GM23338 (cell line): ENCODE measurements around the gene TNFRSF8. TPM values are rescaled to one million over a fixed set of nuclear protein-coding genes. Genes with fewer than 3 reads are reported as not detected.

Source experiments
- ATAC-seq: fragments of 200-7000 bp; cut with Tn5 transposase; 3 replicates; pipeline ENCODE4 v1.9.1; 2020
- DNase-seq: peaks from one replicate; pipeline ENCODE4 v3.0.0-alpha.2; 2015; ENCODE audit warnings: low spot score
- H2AFZ ChIP-seq: fragments of 200-600 bp; sonication (generic); 2 replicates; pipeline ENCODE4 v1.8.0; 2016; ENCODE audit warnings: antibody characterized with exemption, mild to moderate bottlenecking, moderate library complexity
- H3F3A ChIP-seq: fragments of 200-600 bp; sonication (generic); replicated peaks from 2 replicates; pipeline ENCODE4 v1.8.0; 2017; ENCODE audit warnings: antibody characterized with exemption, mixed run types, low read depth
- H3K27ac ChIP-seq: fragments of 200-600 bp; sonication (generic); 2 replicates; pipeline ENCODE4 v1.6.1; 2016; ENCODE audit warnings: low read depth
- H3K27me3 ChIP-seq: fragments of 200-600 bp; sonication (generic); 2 replicates; pipeline ENCODE4 v1.8.0; 2016; ENCODE audit warnings: mild to moderate bottlenecking, mixed run types, moderate library complexity; ENCODE audit not compliant: insufficient read depth
- H3K36me3 ChIP-seq: fragments of 200-600 bp; sonication (generic); 2 replicates; pipeline ENCODE4 v1.8.0; 2016; ENCODE audit warnings: mild to moderate bottlenecking; ENCODE audit not compliant: insufficient read depth
- H3K4me1 ChIP-seq: fragments of 200-600 bp; sonication (generic); 2 replicates; pipeline ENCODE4 v1.8.0; 2016; ENCODE audit warnings: mild to moderate bottlenecking, moderate library complexity; ENCODE audit not compliant: insufficient read depth
- H3K4me2 ChIP-seq: fragments of 200-600 bp; sonication (generic); 2 replicates; pipeline ENCODE4 v1.7.1; 2017; ENCODE audit warnings: mixed run types
- H3K4me3 ChIP-seq: fragments of 200-600 bp; sonication (generic); 2 replicates; pipeline ENCODE4 v1.6.1; 2016; ENCODE audit warnings: mixed run types
- H3K79me2 ChIP-seq: fragments of 200-600 bp; sonication (generic); replicated peaks from 2 replicates; pipeline ENCODE4 v1.8.0; 2017; ENCODE audit warnings: mild to moderate bottlenecking; ENCODE audit not compliant: insufficient read depth
- H3K9me2 ChIP-seq: fragments of 200-600 bp; sonication (generic); 2 replicates; pipeline ENCODE4 v1.8.0; 2017; ENCODE audit not compliant: insufficient read depth
- H4K20me1 ChIP-seq: fragments of 200-600 bp; sonication (generic); replicated peaks from 2 replicates; pipeline ENCODE4 v1.8.0; 2017; ENCODE audit warnings: mild to moderate bottlenecking; ENCODE audit not compliant: insufficient read depth
- H3K27ac Mint-ChIP-seq: 2 replicates; pipeline ENCODE4 v1.8.0; 2020; ENCODE audit warnings: inconsistent platforms, mild to moderate bottlenecking, moderate library complexity, mixed read lengths
- H3K27me3 Mint-ChIP-seq: 3 replicates; pipeline ENCODE4 v1.8.0; 2022; ENCODE audit warnings: low read depth, mild to moderate bottlenecking, moderate library complexity, mixed read lengths, inconsistent platforms; ENCODE audit not compliant: insufficient read depth, poor library complexity
- H3K36me3 Mint-ChIP-seq: 3 replicates; pipeline ENCODE4 v1.8.0; 2021; ENCODE audit warnings: low read depth, mild to moderate bottlenecking, inconsistent platforms, moderate library complexity, mixed read lengths
- H3K4me1 Mint-ChIP-seq: 3 replicates; pipeline ENCODE4 v1.8.0; 2020; ENCODE audit warnings: mild to moderate bottlenecking, inconsistent platforms, mixed read lengths
- H3K4me3 Mint-ChIP-seq: 3 replicates; pipeline ENCODE4 v1.8.0; 2021; ENCODE audit warnings: moderate library complexity, mild to moderate bottlenecking, inconsistent platforms, mixed read lengths
- H3K9me3 Mint-ChIP-seq: 3 replicates; pipeline ENCODE4 v1.8.0; 2020; ENCODE audit warnings: moderate library complexity, mild to moderate bottlenecking, inconsistent platforms, mixed read lengths
- CREB1 ChIP-seq: fragments of 250-450 bp; sonication (Bioruptor Pico); IDR thresholded peaks from 2 replicates; pipeline ENCODE4 v1.5.0; 2020; ENCODE audit warnings: low read depth, mild to moderate bottlenecking, moderate library complexity
- ETS1 ChIP-seq: IDR thresholded peaks from 2 replicates; pipeline ENCODE4 v1.6.1; 2016; ENCODE audit warnings: antibody characterized with exemption
- EZH2 ChIP-seq: fragments of 200-600 bp; sonication (generic); IDR thresholded peaks from one replicate; pipeline ENCODE4 v1.8.0; 2017; ENCODE audit warnings: antibody characterized with exemption, mild to moderate bottlenecking, low read depth; ENCODE audit not compliant: unreplicated experiment
- EZH2phosphoT487 ChIP-seq: fragments of 200-600 bp; sonication (generic); IDR thresholded peaks from one replicate; pipeline ENCODE4 v1.8.1; 2018; ENCODE audit warnings: antibody characterized with exemption; ENCODE audit not compliant: unreplicated experiment
- JUNB ChIP-seq: IDR thresholded peaks from one replicate; pipeline ENCODE4 v1.6.1; 2016; ENCODE audit warnings: antibody characterized with exemption; ENCODE audit not compliant: unreplicated experiment
- POLR2AphosphoS5 ChIP-seq: IDR thresholded peaks from 2 replicates; pipeline ENCODE4 v1.6.1; 2016; ENCODE audit warnings: antibody characterized with exemption, low read depth
- REST ChIP-seq: IDR thresholded peaks from one replicate; pipeline ENCODE4 v1.6.1; 2018; ENCODE audit warnings: antibody characterized with exemption; ENCODE audit not compliant: unreplicated experiment
- STAT1 ChIP-seq: IDR thresholded peaks from one replicate; pipeline ENCODE4 v1.6.1; 2016; ENCODE audit warnings: antibody characterized with exemption; ENCODE audit not compliant: unreplicated experiment
- ZNF114 ChIP-seq: fragments of 250-450 bp; sonication (Bioruptor Pico); IDR thresholded peaks from 2 replicates; pipeline ENCODE4 v1.5.0; 2020; ENCODE audit warnings: mild to moderate bottlenecking, moderate library complexity
- ZNF331 ChIP-seq: fragments of 250-450 bp; sonication (Bioruptor Pico); IDR thresholded peaks from 2 replicates; pipeline ENCODE4 v1.5.0; 2020; ENCODE audit warnings: low read depth, mild to moderate bottlenecking, moderate library complexity
- polyA plus RNA-seq: library from polyadenylated mRNA; unstranded; fragments of >200 nt; fragmentation: Nextera tagmentation; extraction: Ambion mirVana; gene quantifications from 2 replicates; pipeline ENCODE4 v1.2.1, GENCODE V29; 2016
- total RNA-seq: library from RNA; depleted of rRNA; stranded (reverse); fragments of >200 nt; shearing (Covaris generic); gene quantifications from 2 replicates; pipeline ENCODE4 v1.2.3, GENCODE V29; 2014
- TF ChIP-seq, protein P1 (sequence below), 2 experiments: fragments of 200-600 bp in 1 of 2; sonication (generic) in 1 of 2; conservative IDR thresholded peaks; 2 replicates each; pipeline versions ENCODE4 v1.5.1 to v1.6.1; 2016 to 2017; ENCODE audit warnings: antibody characterized with exemption in 2 of 2, low read depth in 2 of 2, mild to moderate bottlenecking in 2 of 2, moderate library complexity in 1 of 2

The TNFRSF8 gene
- total and polyA plus RNA-seq, 2 experiments from 2014 or later: 11.7 to 28.2 TPM

DNA sequence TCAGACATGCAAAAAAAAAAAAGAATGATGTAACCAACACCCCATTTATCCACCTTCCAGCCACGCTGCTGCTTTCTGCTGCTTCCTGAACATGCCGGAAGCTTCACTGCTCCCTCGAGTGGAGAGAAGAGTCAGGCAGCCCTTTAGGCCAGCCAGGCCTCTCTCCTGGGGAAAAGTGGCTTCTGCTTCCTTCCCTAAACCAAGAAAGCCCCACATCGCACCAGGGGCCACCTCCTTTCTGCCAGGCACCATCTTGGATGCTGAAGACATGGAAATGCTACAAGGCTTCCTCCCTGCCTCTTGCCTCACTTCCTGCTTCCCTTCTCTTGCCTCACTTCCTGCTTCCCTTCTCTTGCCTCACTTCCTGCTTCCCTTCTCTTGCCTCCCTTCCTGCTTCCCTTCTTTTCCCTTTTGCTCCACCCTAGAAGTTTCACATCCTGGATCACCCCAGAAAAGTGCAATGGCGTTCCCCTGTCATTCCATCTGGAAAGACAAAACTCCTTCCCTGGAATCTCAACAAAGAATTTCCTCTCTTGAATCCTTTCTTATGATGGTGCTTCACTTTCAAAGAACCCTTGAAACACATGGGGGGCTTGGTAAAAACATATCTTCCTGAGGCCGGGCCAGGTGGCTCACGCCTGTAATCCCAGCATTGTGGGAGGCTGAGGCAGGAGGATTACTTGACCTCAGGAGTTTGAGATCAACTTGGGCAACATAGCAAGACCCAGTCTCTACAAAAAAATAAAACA lies 18.7 kb downstream of the TNFRSF8 start (continued):
- TF ChIP-seq, protein P1, sequence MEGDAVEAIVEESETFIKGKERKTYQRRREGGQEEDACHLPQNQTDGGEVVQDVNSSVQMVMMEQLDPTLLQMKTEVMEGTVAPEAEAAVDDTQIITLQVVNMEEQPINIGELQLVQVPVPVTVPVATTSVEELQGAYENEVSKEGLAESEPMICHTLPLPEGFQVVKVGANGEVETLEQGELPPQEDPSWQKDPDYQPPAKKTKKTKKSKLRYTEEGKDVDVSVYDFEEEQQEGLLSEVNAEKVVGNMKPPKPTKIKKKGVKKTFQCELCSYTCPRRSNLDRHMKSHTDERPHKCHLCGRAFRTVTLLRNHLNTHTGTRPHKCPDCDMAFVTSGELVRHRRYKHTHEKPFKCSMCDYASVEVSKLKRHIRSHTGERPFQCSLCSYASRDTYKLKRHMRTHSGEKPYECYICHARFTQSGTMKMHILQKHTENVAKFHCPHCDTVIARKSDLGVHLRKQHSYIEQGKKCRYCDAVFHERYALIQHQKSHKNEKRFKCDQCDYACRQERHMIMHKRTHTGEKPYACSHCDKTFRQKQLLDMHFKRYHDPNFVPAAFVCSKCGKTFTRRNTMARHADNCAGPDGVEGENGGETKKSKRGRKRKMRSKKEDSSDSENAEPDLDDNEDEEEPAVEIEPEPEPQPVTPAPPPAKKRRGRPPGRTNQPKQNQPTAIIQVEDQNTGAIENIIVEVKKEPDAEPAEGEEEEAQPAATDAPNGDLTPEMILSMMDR (conservative IDR thresholded peaks at IDR 0.05; ENCODE audit: low read depth in 2 of 2): 0 out of 4 replicates have a peak, but pooled peaks of 1 of the 2 experiments have one; percentile 3

- ATAC-seq: no peak
- no peak overlapping the region for H3K4me3 ChIP-seq
- no peaks in the 10 kb centered on the region; the same call in 1 of the 2 replicates for H4K20me1 ChIP-seq
- H3K27me3 ChIP-seq: no peaks in the 10 kb centered on the region
- no peak overlapping the region for H3K4me2 ChIP-seq
- Mint-ChIP-seq H3K4me1 (peaks cover 12% of the 10 kb centered on the region), H3K27ac (no peak overlapping the region), H3K9me3 (peaks cover 12% of the 10 kb centered on the region), H3K36me3 (peaks cover 38% of the 10 kb centered on the region), H3K27me3 (peaks cover 9% of the 10 kb centered on the region), H3K4me3 (no peak overlapping the region)
- DNase-seq: no peak
- H3K27ac ChIP-seq: no peak overlapping the region
- peaks cover 7% of the 10 kb centered on the region; the same call in 1 of the 2 replicates for H3F3A ChIP-seq
- 0 out of 2 replicates have a peak, but pooled peaks cover 4% of the 10 kb centered on the region for H3K36me3 ChIP-seq
- no peaks in the 10 kb centered on the region for H3K9me2 ChIP-seq
- peaks cover 14% of the 10 kb centered on the region; the same call in 1 of the 2 replicates for H3K4me1 ChIP-seq
- no peak overlapping the region for H2AFZ ChIP-seq
- H3K79me2 ChIP-seq: peaks cover 13% of the 10 kb centered on the region
- no peak for TF ChIP-seq POLR2AphosphoS5
- TF ChIP-seq CREB1: no peak
- no peak for TF ChIP-seq REST
- no peak for TF ChIP-seq EZH2phosphoT487
- TF ChIP-seq ETS1: no peak
- TF ChIP-seq, protein P1 (conservative IDR thresholded peaks at IDR 0.05; ENCODE audit: low read depth in 2 of 2): no peak
- no peak for TF ChIP-seq ZNF331 (CRISPR knock-in tag)
- TF ChIP-seq ZNF114 (CRISPR knock-in tag): no peak
- TF ChIP-seq EZH2: no peak
- no peak for TF ChIP-seq JUNB
- no peak for TF ChIP-seq STAT1
Measured at GRCh38 chr1:12082988-12083387, 19.9 kb downstream of the TNFRSF8 start.
